Activated CD4-positive, alpha-beta T cell treated with anti-CD3 and anti-CD28 coated beads, Interleukin-2, amount 50 U/mL, for 16 hours (primary cell): ENCODE data around the gene FAM53C.
"Not testable (repeated sequence)": the region's sequence is repeated elsewhere in the genome, so short reads cannot be mapped to it uniquely, and the experiment has no call there.

Experiments used
- DNase-seq: peaks from one replicate; pipeline ENCODE4 v3.0.0-alpha.2; 2020

The FAM53C gene

GRCh38 chr5:138351517-138351916 lies 13.5 kb downstream of the FAM53C start:
- no peak for DNase-seq

- DNase-seq, result peak; percentile 93
These were observed 14.1 kb downstream of the FAM53C start, which contains the start of gene KDM3B for GRCh38 chr5:138352071-138352721. Gene KDM3B, plus strand, starts transcription at chr5:138352685. Its CDS starts 111 bp downstream, at chr5:138352796.

- peak; percentile 66 for DNase-seq
These were observed 14.9 kb downstream of the FAM53C start for GRCh38 chr5:138352722-138353559.

- peak; percentile 38 for DNase-seq
These were observed 15.6 kb downstream of the FAM53C start for GRCh38 chr5:138353560-138354080.

- no peak for DNase-seq
These were observed 16.3 kb downstream of the FAM53C start for GRCh38 chr5:138354387-138354786.

GRCh38 chr5:138354926-138355378 lies 16.9 kb downstream of the FAM53C start:
- DNase-seq, result peak; percentile 85

GRCh38 chr5:138359621-138360020 lies 21.6 kb downstream of the FAM53C start:
- no peak for DNase-seq

- DNase-seq, result no peak
These were observed 22.9 kb downstream of the FAM53C start for GRCh38 chr5:138360941-138361452.

- no peak for DNase-seq
These were observed 26.5 kb downstream of the FAM53C start for GRCh38 chr5:138364576-138364975.

- no peak for DNase-seq
These were observed 28.7 kb downstream of the FAM53C start for GRCh38 chr5:138366632-138367382.

GRCh38 chr5:138369261-138369660 lies 31.2 kb downstream of the FAM53C start:
- DNase-seq, result no peak

GRCh38 chr5:138369706-138370105 lies 31.6 kb downstream of the FAM53C start:
- no peak for DNase-seq

GRCh38 chr5:138370537-138370936 lies 32.5 kb downstream of the FAM53C start:
- no peak for DNase-seq

GRCh38 chr5:138371454-138371853 lies 33.4 kb downstream of the FAM53C start:
- no peak for DNase-seq

GRCh38 chr5:138372225-138372624 lies 34.2 kb downstream of the FAM53C start:
- DNase-seq, result peak; percentile 16

- no peak for DNase-seq
These were observed 34.6 kb downstream of the FAM53C start for GRCh38 chr5:138372653-138373052.

GRCh38 chr5:138382347-138382746 lies 44.3 kb downstream of the FAM53C start:
- DNase-seq, result no peak

GRCh38 chr5:138385660-138386059 lies 47.6 kb downstream of the FAM53C start:
- DNase-seq, result no peak

GRCh38 chr5:138386290-138386689 lies 48.2 kb downstream of the FAM53C start:
- no peak for DNase-seq

GRCh38 chr5:138389332-138389731 lies 51.3 kb downstream of the FAM53C start:
- DNase-seq, result no peak

- not testable (repeated sequence) for DNase-seq
These were observed 51.8 kb downstream of the FAM53C start for GRCh38 chr5:138389911-138390310.

- DNase-seq, result no peak
These were observed 53.9 kb downstream of the FAM53C start for GRCh38 chr5:138391859-138392386.
